Memory B cell (primary cell): Measurements from ENCODE around the gene TPCN2.
"Not testable (repeated sequence)": the region's sequence is repeated elsewhere in the genome, so short reads cannot be mapped to it uniquely, and the experiment has no call there.

Experiments used
- ATAC-seq: fragments of 150-1000 bp; cut with Tn5 transposase; 2 replicates; pipeline ENCODE4 v1.10.0; 2021; ENCODE audit warnings: low read depth, mild to moderate bottlenecking, moderate library complexity
- DNase-seq, 2 donors: peaks; one replicate each; pipeline ENCODE4 v3.0.0; 2022; ENCODE audit warnings: low spot score in 2 of 2
- H3K27ac Mint-ChIP-seq: one replicate; pipeline ENCODE4 v1.8.0; 2022; ENCODE audit warnings: mild to moderate bottlenecking, moderate library complexity, mixed read lengths
- H3K27me3 Mint-ChIP-seq: one replicate; pipeline ENCODE4 v1.8.0; 2022; ENCODE audit warnings: mixed read lengths
- H3K36me3 Mint-ChIP-seq: one replicate; pipeline ENCODE4 v1.8.0; 2022; ENCODE audit warnings: mild to moderate bottlenecking, mixed read lengths
- H3K4me1 Mint-ChIP-seq: one replicate; pipeline ENCODE4 v1.8.0; 2022; ENCODE audit warnings: mixed read lengths
- H3K4me3 Mint-ChIP-seq: one replicate; pipeline ENCODE4 v1.8.0; 2022; ENCODE audit warnings: mild to moderate bottlenecking, moderate library complexity, mixed read lengths
- H3K9me3 Mint-ChIP-seq: one replicate; pipeline ENCODE4 v1.8.0; 2022; ENCODE audit warnings: mixed read lengths

The TPCN2 gene

DNA sequence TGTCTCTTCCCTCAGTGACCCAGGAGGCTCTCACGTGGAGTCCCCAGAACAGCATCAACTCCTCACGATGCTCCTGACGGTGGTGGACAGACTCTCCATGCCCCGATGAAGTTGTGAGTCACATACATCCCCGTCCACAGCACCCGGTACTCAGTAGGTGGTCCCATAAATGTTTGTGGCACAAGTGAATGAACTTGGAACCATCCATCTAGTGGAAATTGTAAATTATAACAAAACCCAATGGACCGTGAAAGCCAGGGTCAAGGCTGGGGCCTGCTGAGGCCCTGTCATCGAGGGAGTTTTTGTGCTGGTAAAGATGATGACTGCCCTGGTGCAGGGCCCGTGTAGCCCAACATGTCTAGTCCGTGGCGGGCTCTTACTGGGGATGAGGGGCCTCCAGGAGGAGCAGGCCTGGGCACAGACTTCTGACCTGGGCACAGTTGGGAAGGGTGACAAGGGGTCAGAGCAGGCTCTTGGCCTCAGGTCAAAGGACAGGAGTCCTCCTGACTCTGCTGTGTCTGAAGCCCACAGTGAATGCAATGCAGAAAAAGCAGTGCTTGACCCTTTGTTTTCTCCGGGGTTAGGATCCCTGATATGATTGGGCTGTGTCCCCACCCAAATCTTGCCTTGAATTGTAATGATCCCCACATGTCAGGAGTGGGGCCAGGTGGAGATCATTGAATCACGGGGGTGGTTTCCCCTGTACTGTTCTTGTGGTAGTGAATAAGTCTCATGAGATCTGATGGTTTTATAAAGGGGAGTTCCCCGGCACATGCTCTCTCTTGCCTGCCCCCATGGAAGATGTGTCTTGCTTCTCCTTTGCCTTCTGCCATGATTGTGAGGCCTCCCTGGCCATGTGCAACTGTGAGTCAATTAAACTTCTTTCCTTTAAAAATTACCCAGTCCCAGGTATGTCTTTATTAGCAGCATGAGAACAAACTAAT lies 87.0 kb downstream of the TPCN2 start:
- Mint-ChIP-seq H3K36me3 (peaks cover 6% of the 10 kb centered on the region), H3K9me3 (peaks cover 5% of the 10 kb centered on the region), H3K27me3 (no peaks in the 10 kb centered on the region), H3K27ac (no peak overlapping the region), H3K4me1 (peaks cover 7% of the 10 kb centered on the region), H3K4me3 (no peak overlapping the region)
- DNase-seq (no peak), ATAC-seq (peak; percentile 22)

DNA sequence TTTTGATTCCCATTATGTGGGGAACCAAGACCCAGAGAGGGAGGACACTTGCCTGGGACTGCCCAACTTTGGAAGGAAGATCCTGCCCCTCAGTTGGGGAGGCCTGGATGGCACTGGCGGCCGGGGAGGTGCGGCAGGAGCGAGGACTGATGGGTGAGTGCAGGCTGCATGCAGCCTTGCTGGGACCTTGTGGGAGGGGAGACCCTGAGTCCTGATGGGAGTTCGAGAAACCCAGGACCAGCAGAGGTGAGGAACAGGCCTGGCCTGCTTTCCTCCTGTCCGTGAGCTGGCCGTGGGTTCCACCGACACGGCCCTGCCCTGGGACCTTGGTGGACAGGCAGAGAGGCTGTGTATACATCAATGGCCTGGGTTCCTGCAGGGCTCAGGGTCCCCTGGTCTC lies 87.7 kb downstream of the TPCN2 start:
- Mint-ChIP-seq H3K9me3 (peaks cover 5% of the 10 kb centered on the region), H3K4me1 (peaks cover 7% of the 10 kb centered on the region), H3K4me3 (no peak overlapping the region), H3K27me3 (no peaks in the 10 kb centered on the region), H3K27ac (no peak overlapping the region), H3K36me3 (peaks cover 6% of the 10 kb centered on the region)
- ATAC-seq (no peak), DNase-seq (no peak)

DNA sequence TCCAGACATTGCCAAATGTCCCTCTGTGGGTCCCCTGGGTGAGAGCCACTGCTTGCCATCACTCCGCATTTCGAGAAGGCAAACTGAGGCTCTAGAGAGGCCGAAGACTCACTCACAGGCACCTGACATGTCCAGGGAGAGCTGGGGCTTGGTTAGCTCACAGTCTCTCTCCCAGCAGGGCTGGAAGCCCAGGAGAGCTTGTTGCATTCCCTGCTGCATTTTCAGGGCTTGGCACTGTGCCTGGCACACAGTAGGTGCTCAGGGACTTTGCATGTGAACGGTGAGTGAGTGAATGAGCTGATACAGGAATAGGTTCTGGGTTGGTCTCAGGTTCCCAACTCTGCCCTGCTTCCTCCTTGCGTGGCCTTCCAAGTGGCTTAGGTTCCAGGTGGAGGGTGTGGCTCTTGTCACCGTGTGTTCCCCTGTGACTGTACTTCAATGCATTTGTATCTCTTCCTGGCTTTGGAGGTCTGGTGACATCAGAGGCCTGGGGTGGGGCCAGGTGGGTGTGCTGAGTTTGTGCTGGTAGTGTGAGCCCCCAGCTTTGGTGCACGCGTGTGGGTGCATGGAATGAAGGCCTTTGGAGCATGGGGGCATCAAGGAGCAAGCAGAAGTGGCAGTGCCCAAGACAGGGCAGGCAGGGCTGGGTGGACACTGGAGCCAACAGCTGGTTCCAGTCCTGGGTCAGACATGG lies 88.6 kb downstream of the TPCN2 start:
- ATAC-seq (no peak), DNase-seq (no peak)
- no peak overlapping the region for H3K27ac Mint-ChIP-seq
- peaks cover 7% of the 10 kb centered on the region for H3K4me1 Mint-ChIP-seq
- H3K4me3 Mint-ChIP-seq, result no peak overlapping the region
- H3K27me3 Mint-ChIP-seq, result no peaks in the 10 kb centered on the region
- peaks cover 10% of the 10 kb centered on the region for H3K9me3 Mint-ChIP-seq
- H3K36me3 Mint-ChIP-seq, result peaks cover 6% of the 10 kb centered on the region

DNA sequence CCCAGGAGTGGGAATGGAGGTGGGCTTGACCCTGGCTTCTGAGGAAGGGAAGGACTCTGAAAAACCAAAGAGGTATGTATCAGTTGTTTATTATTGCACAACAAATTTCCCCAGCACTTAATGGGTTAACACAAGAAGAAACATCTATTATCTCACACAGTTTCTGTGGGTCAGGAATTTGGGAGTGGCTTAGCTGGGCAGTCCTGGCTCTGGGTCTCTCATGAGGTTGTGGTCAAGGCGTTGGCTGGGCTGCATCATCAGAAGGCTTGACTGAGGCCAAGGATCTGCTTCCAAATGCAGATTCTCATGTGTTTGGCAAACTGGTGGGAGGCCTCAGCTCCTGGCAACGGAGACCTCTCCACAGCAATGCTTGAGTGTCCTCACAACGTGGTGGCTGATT lies 89.5 kb downstream of the TPCN2 start:
- Mint-ChIP-seq H3K36me3 (peaks cover 6% of the 10 kb centered on the region), H3K27me3 (no peaks in the 10 kb centered on the region), H3K27ac (no peak overlapping the region), H3K4me1 (peaks cover 7% of the 10 kb centered on the region), H3K4me3 (no peak overlapping the region), H3K9me3 (peaks cover 10% of the 10 kb centered on the region)
- DNase-seq (no peak), ATAC-seq (no peak)

DNA sequence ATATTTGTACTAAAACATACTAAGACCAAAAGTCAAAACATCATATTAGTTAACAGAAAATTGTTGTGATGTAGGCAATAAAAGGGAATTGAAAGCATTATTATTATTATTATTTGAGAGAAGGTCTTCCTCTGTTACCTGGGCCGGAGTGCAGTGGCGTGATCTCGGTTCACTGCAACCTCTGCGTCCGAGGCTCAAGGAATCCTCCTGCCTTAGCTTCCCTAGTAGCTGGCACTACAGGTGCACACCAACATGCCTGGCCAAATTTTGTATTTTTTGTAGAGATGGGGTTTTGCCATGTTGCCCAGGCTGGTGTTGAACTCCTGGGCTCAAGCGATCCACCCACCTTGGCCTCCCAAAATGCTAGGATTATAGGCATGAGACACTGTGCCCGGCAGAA lies 91.4 kb downstream of the TPCN2 start:
- H3K9me3 Mint-ChIP-seq, H3K4me3 Mint-ChIP-seq, H3K27me3 Mint-ChIP-seq, ATAC-seq, H3K4me1 Mint-ChIP-seq, H3K27ac Mint-ChIP-seq, DNase-seq, H3K36me3 Mint-ChIP-seq: not testable (repeated sequence)

DNA sequence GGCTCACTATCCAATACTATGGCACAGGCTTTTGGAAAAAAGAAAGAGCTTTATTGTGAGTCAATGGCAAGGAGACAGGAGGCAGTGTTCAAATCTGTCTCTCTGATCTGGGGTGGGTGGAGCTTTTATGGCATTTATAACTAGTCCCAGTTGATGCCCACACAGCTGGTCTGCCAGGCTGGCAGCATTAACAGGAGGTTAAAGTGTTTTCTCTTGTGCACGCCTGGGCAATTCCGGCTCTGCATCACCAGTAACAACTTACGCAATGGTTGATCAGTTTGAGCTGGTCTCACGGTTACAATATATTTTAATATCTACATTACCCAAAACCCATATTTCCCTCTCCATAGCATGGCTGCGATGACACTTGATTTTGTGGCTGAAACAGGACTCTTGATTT lies 91.9 kb downstream of the TPCN2 start:
- no peaks in the 10 kb centered on the region for H3K27me3 Mint-ChIP-seq
- H3K4me3 Mint-ChIP-seq, result no peak overlapping the region
- peaks cover 4% of the 10 kb centered on the region for H3K4me1 Mint-ChIP-seq
- peaks cover 10% of the 10 kb centered on the region for H3K9me3 Mint-ChIP-seq
- H3K36me3 Mint-ChIP-seq, result peaks cover 10% of the 10 kb centered on the region
- ATAC-seq (no peak), DNase-seq (no peak)
- H3K27ac Mint-ChIP-seq, result no peak overlapping the region

DNA sequence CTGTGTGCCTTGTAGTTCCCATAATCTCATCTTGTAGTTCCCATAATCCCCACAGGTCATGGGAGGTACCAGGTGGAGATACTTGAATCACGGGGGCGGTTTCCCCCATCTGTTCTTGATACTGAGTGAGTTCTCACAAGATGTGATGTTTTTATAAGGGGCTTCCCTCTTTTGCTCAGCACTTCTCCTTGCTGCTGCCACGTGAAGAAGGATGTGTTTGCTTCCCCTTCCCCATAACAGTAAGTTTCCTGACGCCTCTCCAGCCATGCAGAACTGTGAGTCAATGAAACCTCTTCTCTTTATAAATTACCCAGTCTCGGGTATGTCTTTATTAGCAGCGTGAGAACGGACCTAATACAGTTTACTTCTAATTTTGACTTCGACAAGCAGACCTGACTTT lies 93.0 kb downstream of the TPCN2 start:
- Mint-ChIP-seq H3K4me3 (no peak overlapping the region), H3K36me3 (peaks cover 14% of the 10 kb centered on the region), H3K9me3 (peaks cover 18% of the 10 kb centered on the region), H3K27me3 (peaks cover 2% of the 10 kb centered on the region), H3K27ac (peak overlapping the region; percentile 22), H3K4me1 (no peaks in the 10 kb centered on the region)
- peak; percentile 31 for ATAC-seq
- no peak for DNase-seq

DNA sequence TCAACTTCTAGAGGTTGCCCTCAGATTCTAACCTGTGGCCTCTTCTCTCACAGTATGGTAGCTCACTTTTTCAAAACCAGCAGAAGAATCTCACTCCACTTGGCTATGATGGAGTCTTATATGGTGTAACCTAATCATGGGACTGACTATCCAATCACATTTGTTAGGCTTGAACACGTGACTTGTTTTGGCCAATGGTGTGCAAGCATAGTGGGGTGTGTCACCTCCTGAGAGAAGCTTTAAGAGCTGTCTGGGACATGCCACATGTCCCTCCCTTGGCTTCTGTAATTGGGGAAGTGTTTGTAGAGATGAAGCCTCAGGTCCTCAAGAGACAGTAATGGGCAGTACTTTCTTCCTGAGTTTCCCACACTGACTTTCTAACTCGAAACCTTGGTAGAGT lies 94.2 kb downstream of the TPCN2 start:
- Mint-ChIP-seq H3K36me3 (peaks cover 14% of the 10 kb centered on the region), H3K9me3 (peaks cover 18% of the 10 kb centered on the region), H3K4me3 (no peak overlapping the region), H3K27me3 (peaks cover 2% of the 10 kb centered on the region), H3K27ac (no peak overlapping the region), H3K4me1 (no peaks in the 10 kb centered on the region)
- no peak for DNase-seq
- no peak for ATAC-seq

DNA sequence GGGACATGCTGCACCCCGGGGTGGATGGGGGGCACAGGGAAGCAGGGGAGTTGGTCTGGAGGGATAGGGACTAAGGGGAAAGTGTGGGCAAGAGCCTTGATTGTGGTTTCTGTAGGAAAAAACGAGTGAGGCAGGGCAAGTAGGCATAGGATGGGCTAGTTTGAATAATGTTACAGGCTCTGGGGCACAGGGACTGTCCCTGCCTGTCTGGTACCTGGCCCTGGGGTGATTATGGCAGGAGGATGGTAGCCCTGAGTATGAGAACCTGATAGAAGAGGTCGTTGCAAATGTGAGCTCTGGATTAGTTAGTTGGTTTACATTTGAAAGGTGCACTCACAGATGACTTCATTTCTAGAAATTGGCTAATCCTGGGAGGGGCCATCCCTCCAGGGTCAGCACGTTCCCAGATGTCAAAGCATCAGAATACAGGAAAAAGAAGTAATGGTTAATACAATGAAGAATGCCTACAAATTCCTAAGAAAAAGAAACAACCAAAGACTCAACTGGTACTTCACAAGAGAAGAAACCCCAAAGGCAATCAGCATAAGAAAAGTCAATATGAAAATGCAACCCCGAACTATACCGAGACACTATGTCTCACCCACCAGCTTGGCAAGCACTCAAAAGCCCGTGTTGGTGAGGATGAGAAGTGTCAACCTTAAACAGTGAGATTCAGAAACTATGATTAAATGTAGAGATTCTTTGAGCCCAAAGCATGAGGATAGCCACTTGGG lies 95.8 kb downstream of the TPCN2 start:
- DNase-seq (no peak), ATAC-seq (no peak)
- H3K4me1 Mint-ChIP-seq, result no peaks in the 10 kb centered on the region
- H3K27me3 Mint-ChIP-seq, result peaks cover 4% of the 10 kb centered on the region
- no peak overlapping the region for H3K4me3 Mint-ChIP-seq
- H3K27ac Mint-ChIP-seq, result no peak overlapping the region
- H3K36me3 Mint-ChIP-seq, result peaks cover 18% of the 10 kb centered on the region
- H3K9me3 Mint-ChIP-seq, result peaks cover 21% of the 10 kb centered on the region

DNA sequence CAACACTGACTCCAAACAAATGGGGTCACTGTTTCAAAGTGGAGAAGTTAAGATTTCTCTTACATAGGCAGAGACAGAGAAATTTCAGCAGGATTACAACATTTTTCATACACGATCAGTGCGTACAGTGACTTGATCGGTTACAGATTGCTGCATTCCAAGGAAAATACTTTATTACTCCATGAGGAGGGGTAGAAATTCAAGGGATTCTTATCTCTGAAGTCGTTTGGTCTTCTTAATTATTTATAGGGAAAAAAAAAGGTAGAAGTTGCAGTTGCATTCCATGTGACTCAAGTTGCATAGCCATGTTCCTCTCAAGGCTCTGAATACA lies 96.3 kb downstream of the TPCN2 start:
- peaks cover 21% of the 10 kb centered on the region for H3K9me3 Mint-ChIP-seq
- peaks cover 4% of the 10 kb centered on the region for H3K27me3 Mint-ChIP-seq
- no peak overlapping the region for H3K4me3 Mint-ChIP-seq
- no peak overlapping the region for H3K27ac Mint-ChIP-seq
- peaks cover 18% of the 10 kb centered on the region for H3K36me3 Mint-ChIP-seq
- no peak for ATAC-seq
- no peak for DNase-seq
- no peaks in the 10 kb centered on the region for H3K4me1 Mint-ChIP-seq

DNA sequence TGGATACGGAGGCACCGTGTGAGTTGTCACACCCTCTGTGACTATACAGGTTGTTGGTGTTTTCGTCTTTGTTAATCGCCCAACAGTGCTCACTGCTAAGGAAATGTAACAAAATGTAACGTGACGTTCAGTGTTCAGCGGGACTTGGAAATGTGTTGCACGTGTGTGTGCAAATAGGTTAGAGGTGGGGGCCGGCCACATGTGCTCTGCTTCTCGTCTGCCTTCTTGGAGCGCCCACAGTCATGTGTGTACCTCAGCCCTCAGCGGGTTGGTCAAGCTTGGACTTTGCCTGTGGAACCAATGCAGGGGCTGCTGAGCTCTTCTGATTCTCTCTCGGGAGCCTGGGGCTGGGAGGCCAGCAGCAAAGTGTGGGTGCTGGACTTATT lies 99.6 kb downstream of the TPCN2 start:
- Mint-ChIP-seq H3K9me3 (peaks cover 15% of the 10 kb centered on the region), H3K27me3 (peaks cover 5% of the 10 kb centered on the region), H3K4me1 (peaks cover under 1% of the 10 kb centered on the region), H3K27ac (no peak overlapping the region), H3K36me3 (peaks cover 20% of the 10 kb centered on the region), H3K4me3 (no peak overlapping the region)
- DNase-seq (no peak), ATAC-seq (no peak)

DNA sequence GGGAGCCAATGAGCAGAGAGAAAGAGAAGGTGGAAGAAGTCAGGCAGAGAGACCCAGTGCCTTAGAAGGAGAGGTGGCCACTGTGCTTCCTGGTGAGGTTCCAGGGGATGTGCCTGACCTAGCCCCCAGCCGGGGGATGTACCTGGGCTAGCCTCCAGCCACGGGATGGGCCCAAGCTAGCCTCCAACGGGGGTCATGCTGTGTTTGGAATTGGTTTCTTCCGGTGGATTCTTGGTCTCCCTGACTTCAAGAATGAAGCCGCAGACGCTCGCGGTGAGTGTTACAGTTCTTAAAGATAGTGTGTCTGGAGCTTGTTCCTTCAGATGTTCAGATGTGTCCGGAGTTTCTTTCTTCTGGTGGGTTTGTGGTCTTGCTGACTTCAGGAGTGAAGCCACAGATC lies 100.1 kb downstream of the TPCN2 start:
- no peak for DNase-seq
- no peak for ATAC-seq
- no peak overlapping the region for H3K4me3 Mint-ChIP-seq
- peaks cover 5% of the 10 kb centered on the region for H3K27me3 Mint-ChIP-seq
- peaks cover 2% of the 10 kb centered on the region for H3K4me1 Mint-ChIP-seq
- H3K9me3 Mint-ChIP-seq, result peaks cover 15% of the 10 kb centered on the region
- H3K36me3 Mint-ChIP-seq, result peaks cover 20% of the 10 kb centered on the region
- H3K27ac Mint-ChIP-seq, result no peak overlapping the region

DNA sequence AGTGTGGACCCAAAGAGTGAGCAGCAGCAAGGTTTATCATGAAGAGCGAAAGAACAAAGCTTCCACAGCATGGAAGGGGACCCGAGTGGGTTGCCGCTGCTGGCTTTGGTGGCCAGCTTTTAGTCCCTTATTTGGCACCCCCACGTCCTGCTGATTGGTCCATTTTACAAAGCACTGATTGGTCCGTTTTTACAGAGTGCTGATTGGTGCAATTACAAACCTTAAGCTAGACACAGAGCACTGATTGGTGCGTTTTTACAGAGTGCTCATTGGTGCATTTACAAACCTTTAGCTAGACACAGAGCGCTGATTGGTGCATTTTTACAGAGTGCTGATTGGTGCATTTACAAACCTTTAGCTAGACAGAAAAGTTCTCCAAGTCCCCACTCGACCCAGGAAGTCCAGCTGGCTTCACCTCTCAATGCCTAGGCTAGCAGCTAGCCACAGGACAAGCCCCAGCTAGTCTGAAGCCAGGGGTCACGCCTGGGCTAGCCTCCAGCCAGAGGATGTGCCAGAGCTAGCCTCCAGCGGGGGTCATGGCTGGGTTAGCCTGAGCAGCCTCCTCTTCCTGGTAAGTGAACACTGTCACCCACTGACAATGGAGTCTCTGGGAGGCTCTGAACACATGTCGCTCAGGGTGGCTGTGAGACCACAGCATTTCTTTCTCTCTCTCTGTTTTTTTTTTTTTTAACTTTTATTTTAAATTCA lies 100.8 kb downstream of the TPCN2 start:
- not testable (repeated sequence) for H3K27me3 Mint-ChIP-seq, H3K4me1 Mint-ChIP-seq, DNase-seq, H3K4me3 Mint-ChIP-seq, H3K27ac Mint-ChIP-seq, ATAC-seq
- Mint-ChIP-seq H3K36me3 (peaks cover 20% of the 10 kb centered on the region), H3K9me3 (peaks cover 15% of the 10 kb centered on the region)

DNA sequence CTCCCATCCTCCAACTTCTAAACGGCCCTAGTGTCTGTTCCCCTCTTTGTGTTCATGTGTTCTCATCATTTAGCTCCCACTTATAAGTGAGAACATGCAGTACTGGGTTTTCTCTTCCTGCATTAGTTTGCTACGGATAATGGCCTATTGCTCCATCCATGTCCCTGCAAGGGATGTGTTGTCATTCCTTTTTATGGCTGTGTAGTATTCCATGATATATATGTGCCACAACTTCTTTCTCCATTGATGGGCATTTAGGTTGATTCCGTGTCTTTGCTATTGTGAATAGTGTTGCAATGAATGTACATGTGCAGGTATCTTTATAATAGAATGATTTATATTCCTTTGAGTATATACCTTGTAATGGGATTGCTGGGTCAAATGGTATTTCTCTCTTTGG lies 101.4 kb downstream of the TPCN2 start:
- Mint-ChIP-seq H3K27ac (no peak overlapping the region), H3K4me3 (no peak overlapping the region), H3K4me1 (peaks cover 2% of the 10 kb centered on the region), H3K27me3 (peaks cover 5% of the 10 kb centered on the region), H3K9me3 (peaks cover 12% of the 10 kb centered on the region), H3K36me3 (peaks cover 16% of the 10 kb centered on the region)
- ATAC-seq (no peak), DNase-seq (no peak)
